GM12878 (cell line): ENCODE data around the gene AQP7. TPM values are rescaled to one million over a fixed set of nuclear protein-coding genes. Genes with fewer than 3 reads are reported as not detected.
"Not testable (repeated sequence)": the region's sequence is repeated elsewhere in the genome, so short reads cannot be mapped to it uniquely, and the experiment has no call there.

Experiments
- ATAC-seq: fragments of 200-7000 bp; cut with Tn5 transposase; 3 replicates; pipeline ENCODE4 v1.9.1; 2020; ENCODE audit warnings: mild to moderate bottlenecking, moderate library complexity
- BruUV-seq: library from RNA; stranded (reverse); fragments of 400-500 nt; replicated peaks from 2 replicates; lab custom pipeline; 2021; lab: Mats Ljungman, UMichigan
- CTCF ChIA-PET: fragments of 300-600 bp; sonication (Branson Sonifier 250); formaldehyde crosslinking; extraction: SDS; loops from one replicate; lab custom pipeline; 2021; ENCODE audit warnings: inconsistent platforms; lab: Yijun Ruan, JAX
- POLR2A ChIA-PET: fragments of 350-600 bp; formaldehyde crosslinking; extraction: SDS; loops from one replicate; lab custom pipeline; 2021; ENCODE audit warnings: inconsistent platforms; lab: Charles Lee
- RAD21 ChIA-PET: fragments of 300-600 bp; sonication (Branson Sonifier 250); formaldehyde crosslinking; loops from one replicate; lab custom pipeline; 2023; ENCODE audit warnings: antibody characterized with exemption; ENCODE audit not compliant: unreplicated experiment; lab: Charles Lee
- SMC1A ChIA-PET: fragments of 300-600 bp; sonication (Branson Sonifier 250); formaldehyde crosslinking; loops from one replicate; lab custom pipeline; 2023; ENCODE audit not compliant: unreplicated experiment, uncharacterized antibody; lab: Charles Lee
- DNase-seq: peaks from one replicate; pipeline ENCODE4 v3.0.0-alpha.2; 2011; ENCODE audit warnings: low read depth, low spot score
- FAIRE-seq: peaks from 3 replicates; lab custom pipeline; 2011; peaks lifted over from hg19 to GRCh38; lab: Jason Lieb, UNC
- H2AFZ ChIP-seq: 2 replicates; pipeline ENCODE4 v1.6.0; 2011; ENCODE audit warnings: low read depth, low read length, control low read depth; ENCODE audit not compliant: control insufficient read depth
- H3K27ac ChIP-seq: 2 replicates; pipeline ENCODE4 v1.5.1; 2011; ENCODE audit warnings: control low read depth; ENCODE audit not compliant: control insufficient read depth, insufficient read depth
- H3K27me3 ChIP-seq, 2 experiments: replicated peaks in 1 of 2; 2 replicates each; pipeline versions ENCODE4 v1.6.0 to v1.6.1; 2011; ENCODE audit warnings: low read length in 1 of 2; ENCODE audit not compliant: control insufficient read depth in 2 of 2, insufficient read depth in 2 of 2
- H3K36me3 ChIP-seq, 2 experiments: 2 replicates each; pipeline ENCODE4 v1.5.1; 2011; ENCODE audit warnings: low read length in 1 of 2; ENCODE audit not compliant: control insufficient read depth in 2 of 2, insufficient read depth in 2 of 2
- H3K4me1 ChIP-seq: 2 replicates; pipeline ENCODE4 v1.6.1; 2011; ENCODE audit warnings: mild to moderate bottlenecking, low read length, moderate library complexity, mixed read lengths; ENCODE audit not compliant: control insufficient read depth, insufficient read depth
- H3K4me2 ChIP-seq: 2 replicates; pipeline ENCODE4 v1.6.0; 2011; ENCODE audit warnings: control low read depth; ENCODE audit not compliant: control insufficient read depth, insufficient read depth
- H3K4me3 ChIP-seq: fragments of 200-600 bp; sonication (generic); 2 replicates; pipeline ENCODE4 v1.5.1; 2016
- H3K79me2 ChIP-seq: 2 replicates; pipeline ENCODE4 v1.6.0; 2011; ENCODE audit warnings: low read length; ENCODE audit not compliant: control insufficient read depth, insufficient read depth
- H3K9ac ChIP-seq: 2 replicates; pipeline ENCODE4 v1.8.0; 2011; ENCODE audit warnings: low read length, control low read depth, mixed read lengths; ENCODE audit not compliant: control insufficient read depth, insufficient read depth
- H3K9me3 ChIP-seq: replicated peaks from 3 replicates; pipeline ENCODE4 v1.5.1; 2011; ENCODE audit warnings: mild to moderate bottlenecking, low read length; ENCODE audit not compliant: control insufficient read depth, insufficient read depth
- H4K20me1 ChIP-seq: 2 replicates; pipeline ENCODE4 v1.6.0; 2011; ENCODE audit not compliant: control insufficient read depth, insufficient read depth
- CTCF ChIP-seq, 3 experiments: IDR thresholded peaks in 2 of 3; conservative IDR thresholded peaks in 1 of 3; 2 replicates each; pipeline ENCODE4 v1.5.1; 2011; ENCODE audit warnings: low read depth in 3 of 3, low read length in 3 of 3, mild to moderate bottlenecking in 3 of 3, control low read depth in 2 of 3, moderate library complexity in 2 of 3, inconsistent platforms in 1 of 3, mixed read lengths in 1 of 3; ENCODE audit not compliant: control insufficient read depth in 2 of 3, insufficient read depth in 1 of 3; ENCODE audit errors: extremely low read depth in 1 of 3
- GATAD2B ChIP-seq: fragments of 450-650 bp; conservative IDR thresholded peaks from 2 replicates; pipeline ENCODE4 v1.6.1; 2017; ENCODE audit warnings: low read depth, mild to moderate bottlenecking, moderate library complexity
- NFYA ChIP-seq: IDR thresholded peaks from 2 replicates; pipeline ENCODE4 v1.6.1; 2011; ENCODE audit warnings: low read depth, mild to moderate bottlenecking, low read length, improper control_type of control experiment, borderline replicate concordance
- PRDM15 ChIP-seq: fragments of 450-650 bp; formaldehyde crosslinking; IDR thresholded peaks from 2 replicates; pipeline ENCODE4 v1.4.0; 2020; ENCODE audit warnings: mild to moderate bottlenecking, moderate library complexity
- WGBS: methylation state at CpG from one replicate; pipeline ENCODE4 v1.1.6; 2016; ENCODE audit warnings: low lambda C conversion rate; ENCODE audit not compliant: insufficient replicate concordance, insufficient coverage; ENCODE audit errors: missing lambda C conversion rate; 5-methylcytosine and 5-hydroxymethylcytosine counted together
- in situ Hi-C: fragments of 300-500 bp; cut with MboI; formaldehyde crosslinking; loops from 9 replicates; pipeline ENCODE4 v1.14.3; 2018; ENCODE audit warnings: mixed read lengths
- intact Hi-C: fragments of 100-400 bp; cut with micrococcal nuclease; formaldehyde crosslinking; loops from one replicate; pipeline ENCODE4 v1.14.2; 2022; ENCODE audit not compliant: unreplicated experiment
- polyA plus RNA-seq, 11 experiments: library from polyadenylated mRNA; depleted of rRNA in 4 of 11; unstranded in 6 of 11; stranded (reverse) in 5 of 11; fragments of >200 nt; fragmentation: Nextera tagmentation in 4 of 11; fragmentation: Illumina TruSeq in 1 of 11; extraction: Ambion mirVana in 4 of 11; extraction: Trizol in 1 of 11; gene quantifications; 1 replicate in 1 of 11; 2 replicates in 10 of 11; pipeline versions ENCODE4 v1.2.1 to v1.2.3, GENCODE V29; 2011 to 2016; ENCODE audit warnings: inconsistent platforms in 2 of 11, missing spikeins in 2 of 11, low read depth in 1 of 11
- total RNA-seq, 4 experiments: library from RNA; depleted of rRNA in 3 of 4; stranded (reverse); fragments of >200 nt in 3 of 4; fragmentation: Illumina TruSeq in 1 of 4; extraction: Trizol in 1 of 4; gene quantifications; 2 replicates each; pipeline versions ENCODE4 v1.2.1 to v1.2.3, GENCODE V29; 2013 to 2021

The AQP7 gene
- total and polyA plus RNA-seq, 10 of the 15 experiments (the other 5 are each of a cell fraction or from before 2014, with no cell fraction given): 0.04 to 0.18 (median 0.04) TPM; not detected in 7

- TF ChIP-seq CTCF (IDR thresholded peaks at IDR 0.05 in 2 of 3, conservative IDR thresholded peaks at IDR 0.05 in 1 of 3; ENCODE audit: control insufficient read depth in 2 of 3, extremely low read depth in 1 of 3, insufficient read depth in 1 of 3, low read depth in 3 of 3, low read length in 3 of 3) (no peak), NFYA (no peak), GATAD2B (no peak), PRDM15 (CRISPR knock-in tag) (no peak)
Observed at GRCh38 chr9:33393581-33393980, 8.8 kb downstream of the AQP7 start (continued).

DNA sequence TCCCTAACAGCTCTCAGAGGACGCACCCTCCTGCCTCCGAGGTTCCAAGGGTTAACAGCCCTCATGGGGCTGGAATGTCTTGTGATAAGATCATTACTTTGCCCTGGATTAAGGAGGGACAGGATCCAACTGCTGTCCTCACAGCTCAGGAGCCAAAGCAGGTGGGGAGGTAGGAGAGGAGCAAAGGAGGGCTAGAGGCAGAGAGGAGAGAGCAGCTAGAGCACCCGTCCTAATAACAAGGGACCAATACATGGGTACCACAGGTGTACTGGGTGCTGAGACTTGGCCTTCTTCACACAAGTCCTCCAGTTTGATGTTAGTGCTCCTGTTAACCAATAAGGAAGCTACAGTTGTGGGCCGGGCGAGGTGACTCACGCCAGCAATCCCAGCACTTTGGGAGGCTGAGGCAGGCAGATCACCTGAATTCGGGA lies 9.8 kb downstream of the AQP7 start:
- BruUV-seq, ATAC-seq, H4K20me1 ChIP-seq, H3K27ac ChIP-seq, DNase-seq, RAD21 ChIA-PET, H3K4me3 ChIP-seq, in situ Hi-C loops, H3K36me3 ChIP-seq, H3K79me2 ChIP-seq, H3K27me3 ChIP-seq, H3K9ac ChIP-seq, H2AFZ ChIP-seq, FAIRE-seq, H3K4me2 ChIP-seq, POLR2A ChIA-PET, H3K9me3 ChIP-seq, intact Hi-C loops, SMC1A ChIA-PET, H3K4me1 ChIP-seq: not testable (repeated sequence)
- CTCF ChIA-PET: interaction anchor here (0.6 to 1.8 kb wide), 5 partner anchors 18 to 79 kb away, joined by 3 to 6 read pairs (median 3); no protein-coding TSS in a partner anchor
- 25% methylated on average over 7 of the region's 7 CpGs for WGBS

DNA sequence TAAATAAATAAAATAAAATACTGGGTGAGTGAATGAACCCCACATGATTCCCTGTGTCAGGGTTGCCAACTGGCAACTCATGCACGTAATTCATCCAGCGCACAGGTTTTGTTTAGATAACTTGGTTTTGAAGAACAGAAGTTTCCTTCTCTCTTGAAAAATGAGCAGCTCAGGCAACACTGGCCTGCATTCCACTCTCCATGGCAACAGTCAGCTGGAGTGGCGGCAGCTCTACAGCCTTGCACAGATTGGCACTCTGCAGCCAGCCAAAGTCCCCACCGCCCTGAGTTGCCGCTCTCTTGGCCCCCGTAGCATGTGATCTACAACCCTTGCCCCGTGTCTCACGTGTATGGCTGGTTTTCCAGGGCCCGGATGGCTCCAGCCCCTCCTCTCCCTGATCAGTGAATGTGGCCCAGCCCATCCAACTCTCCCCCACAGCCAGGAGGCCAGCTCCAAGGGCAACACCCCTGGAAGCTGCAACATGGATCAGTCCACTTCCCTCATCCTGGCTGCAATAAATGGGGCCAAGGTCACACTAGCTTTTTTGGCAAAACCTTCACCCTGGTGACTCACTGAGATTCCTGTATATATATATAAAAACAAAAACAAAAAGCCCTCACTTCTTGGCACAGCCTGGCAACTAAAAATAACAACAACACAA lies 11.1 kb downstream of the AQP7 start:
- H3K4me1 ChIP-seq, ATAC-seq, H2AFZ ChIP-seq, SMC1A ChIA-PET, DNase-seq, H3K27ac ChIP-seq, FAIRE-seq, H3K4me3 ChIP-seq, intact Hi-C loops, BruUV-seq, H3K27me3 ChIP-seq, H3K4me2 ChIP-seq, H3K79me2 ChIP-seq, H3K9me3 ChIP-seq, RAD21 ChIA-PET, CTCF ChIA-PET, H3K36me3 ChIP-seq, H3K9ac ChIP-seq, in situ Hi-C loops, H4K20me1 ChIP-seq: not testable (repeated sequence)
- POLR2A ChIA-PET: interaction anchor here (0.7 kb wide), 1 partner anchor 159 kb away, joined by 3 read pairs; no protein-coding TSS in a partner anchor
- 50% methylated on average over 4 of the region's 9 CpGs for WGBS
